Measurements from ENCODE around the gene ESYT1.

- TF ChIP-seq YY1 (IDR thresholded peaks at IDR 0.05; ENCODE audit: insufficient read depth, insufficient read length) = no peak
- TF ChIP-seq SUZ12 (IDR thresholded peaks at IDR 0.05; ENCODE audit: extremely low read depth, insufficient read depth, insufficient read length) = no peak
Observed at GRCh38 chr12:56163533-56164344, 35.7 kb downstream of the ESYT1 start.

Measured in NT2/D1 (cell line).